ENCODE measurements around the gene ACOT12.

Gene ACOT12

DNA sequence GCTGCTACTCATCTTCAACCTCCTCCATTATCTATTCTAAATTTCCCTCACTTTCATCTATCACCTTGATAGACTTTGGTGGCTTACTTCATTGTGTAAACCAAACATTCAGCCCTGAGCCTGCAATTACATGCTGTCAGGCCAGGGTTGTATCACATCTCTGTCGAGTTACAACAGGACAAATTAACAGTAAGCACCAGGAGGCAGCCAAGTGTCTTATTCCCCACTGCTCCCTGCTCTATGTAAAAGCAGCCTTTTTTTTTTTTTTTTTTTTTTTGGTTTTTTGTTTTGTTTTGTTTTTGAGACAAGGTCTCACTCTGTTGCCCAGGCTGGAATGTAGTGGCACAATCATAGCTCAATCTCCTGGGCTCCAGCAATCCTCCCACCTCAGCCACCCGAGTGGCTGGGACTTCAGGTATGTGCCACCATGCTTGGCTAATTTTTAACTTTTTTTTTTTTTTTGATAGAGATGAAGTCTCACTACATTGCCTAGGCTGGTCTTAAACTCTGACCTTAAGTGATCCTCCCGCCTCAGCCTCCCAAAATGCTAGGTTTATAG, 107.8 kb downstream of the ACOT12 start:
- DNase-seq: no peak

- no peak for DNase-seq
Observed at GRCh38 chr5:81283976-81284375, 110.0 kb downstream of the ACOT12 start.
